K562 (cell line): ENCODE results near the gene HLTF. TPM values are rescaled to one million over a fixed set of nuclear protein-coding genes. Genes with fewer than 3 reads are reported as not detected.

Experiments
- ATF6 ChIP-seq: sonication (generic); formaldehyde crosslinking; IDR thresholded peaks from 2 replicates; pipeline ENCODE4 v1.4.0; 2020; ENCODE audit warnings: mild to moderate bottlenecking, missing genetic modification reagents
- CCNT2 ChIP-seq: IDR thresholded peaks from 2 replicates; pipeline ENCODE4 v1.6.1; 2011; ENCODE audit warnings: borderline replicate concordance, low read depth, mild to moderate bottlenecking, moderate library complexity, mixed read lengths, low read length; ENCODE audit not compliant: insufficient read length; ENCODE audit errors: extremely low read depth
- CHAMP1 ChIP-seq: fragments of 450-650 bp; IDR thresholded peaks from 2 replicates; pipeline ENCODE4 v1.6.1; 2016; ENCODE audit warnings: mild to moderate bottlenecking
- CLOCK ChIP-seq: fragments of 250-450 bp; sonication (Bioruptor Pico); IDR thresholded peaks from 2 replicates; pipeline ENCODE4 v1.4.0; 2020; ENCODE audit warnings: mild to moderate bottlenecking, moderate library complexity, borderline replicate concordance
- ETV1 ChIP-seq: fragments of 450-650 bp; conservative IDR thresholded peaks from 2 replicates; pipeline ENCODE4 v1.6.1; 2016; ENCODE audit warnings: missing genetic modification characterization, control low read depth, low read depth, missing compliant biosample characterization
- GABPB1 ChIP-seq: sonication (generic); formaldehyde crosslinking; IDR thresholded peaks from 2 replicates; pipeline ENCODE4 v1.8.0; 2022; ENCODE audit warnings: mild to moderate bottlenecking, missing genetic modification reagents
- KDM5B ChIP-seq: fragments of 200-600 bp; sonication (generic); IDR thresholded peaks from 2 replicates; pipeline ENCODE4 v1.6.1; 2012; ENCODE audit warnings: low read depth, mild to moderate bottlenecking, moderate library complexity, low read length, control low read depth, inconsistent platforms; ENCODE audit not compliant: insufficient replicate concordance
- KLF16 ChIP-seq: IDR thresholded peaks from 2 replicates; pipeline ENCODE4 v1.6.1; 2016; ENCODE audit warnings: antibody characterized with exemption
- NKRF ChIP-seq: fragments of 450-650 bp; IDR thresholded peaks from 2 replicates; pipeline ENCODE4 v1.6.1; 2016; ENCODE audit warnings: borderline replicate concordance
- PCBP1 ChIP-seq: fragments of 200-400 bp; formaldehyde crosslinking; IDR thresholded peaks from 2 replicates; pipeline ENCODE4 v1.6.1; 2018; ENCODE audit warnings: mild to moderate bottlenecking, low read depth, low read length; ENCODE audit not compliant: poor library complexity, severe bottlenecking
- SNIP1 ChIP-seq: fragments of 450-650 bp; IDR thresholded peaks from 2 replicates; pipeline ENCODE4 v1.7.1; 2017; ENCODE audit warnings: low read depth, mild to moderate bottlenecking
- ZNF592 ChIP-seq: fragments of 450-650 bp; IDR thresholded peaks from 2 replicates; pipeline ENCODE4 v1.6.1; 2017; ENCODE audit warnings: antibody characterized with exemption, mild to moderate bottlenecking
- polyA plus RNA-seq, 8 experiments: library from polyadenylated mRNA; depleted of rRNA in 4 of 8; stranded (reverse) in 5 of 8; unstranded in 3 of 8; fragments of >200 nt; fragmentation: Nextera tagmentation in 2 of 8; fragmentation: Illumina TruSeq in 1 of 8; extraction: Ambion mirVana in 2 of 8; extraction: Trizol in 1 of 8; gene quantifications; 2 replicates each; pipeline versions ENCODE4 v1.2.1 to v1.2.3, GENCODE V29; 2011 to 2014; ENCODE audit warnings: inconsistent platforms in 1 of 8, missing spikeins in 1 of 8
- total RNA-seq, 7 experiments: library from RNA; depleted of rRNA in 6 of 7; stranded (reverse); fragments of >200 nt in 6 of 7; fragmentation: Illumina TruSeq in 2 of 7; extraction: Trizol in 2 of 7; gene quantifications; 2 replicates each; pipeline versions ENCODE4 v1.2.1 to v1.2.3, GENCODE V29; 2011 to 2021; ENCODE audit warnings: low replicate concordance in 1 of 7

Gene HLTF
- total and polyA plus RNA-seq, 9 of the 15 experiments (the other 6 are each of a cell fraction or from before 2014, with no cell fraction given) = 35.1 to 82.4 (median 50.4) TPM

- no peak for TF ChIP-seq NKRF
- TF ChIP-seq ETV1 = peak; percentile 37
- peak; percentile 75 for TF ChIP-seq KDM5B
- TF ChIP-seq CHAMP1 = peak; percentile 62; the same call in 1 of the 2 replicates
- TF ChIP-seq ZNF592 = peak; percentile 99
- peak; percentile 55; the same call in 1 of the 2 replicates for TF ChIP-seq KLF16
- TF ChIP-seq PCBP1 = no peak
- no peak for TF ChIP-seq CLOCK (CRISPR knock-in tag)
- peak; percentile 98 for TF ChIP-seq ATF6
- peak; percentile 73 for TF ChIP-seq CCNT2
- TF ChIP-seq GABPB1 (CRISPR knock-in tag) = peak; percentile 74
- TF ChIP-seq SNIP1 = no peak
Measured at GRCh38 chr3:149086232-149086988, at the start of gene HLTF (continued).
